HG03280 (cell line): ENCODE results near the gene MT1B.

ENCODE experiments used
- ATAC-seq: cut with Tn5 transposase; IDR thresholded peaks from one replicate; pipeline ENCODE4 v1.9.1; 2021; ENCODE audit warnings: mild to moderate bottlenecking, moderate library complexity; ENCODE audit not compliant: unreplicated experiment

MT1B gene

GRCh38 chr16:56636616-56637413, 14.9 kb upstream of the MT1B start:
- no peak for ATAC-seq

GRCh38 chr16:56637814-56638750, 13.6 kb upstream of the MT1B start, which contains the start of gene MT1A:
MT1A (plus strand) TSS chr16:56638666; CDS start chr16:56638739, 73 bp downstream.
- no peak for ATAC-seq

DNA sequence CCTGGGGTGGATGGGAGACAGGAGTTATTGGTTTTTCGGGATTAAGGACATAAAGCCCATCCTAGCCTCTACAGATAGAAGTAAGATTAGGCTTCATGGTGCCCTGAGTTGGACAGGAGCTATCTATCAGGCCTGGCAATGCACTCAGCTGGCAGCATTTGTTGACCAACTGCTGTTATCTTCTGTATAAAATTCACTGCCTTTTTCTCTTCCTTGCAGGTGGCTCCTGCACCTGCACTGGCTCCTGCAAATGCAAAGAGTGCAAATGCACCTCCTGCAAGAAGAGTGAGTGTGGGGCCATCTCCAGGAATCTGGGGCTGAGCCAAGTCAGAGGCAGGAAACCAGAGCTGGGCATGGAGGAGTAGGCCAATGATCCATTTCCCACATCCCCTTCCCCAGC, 12.6 kb upstream of the MT1B start:
- ATAC-seq = no peak

DNA sequence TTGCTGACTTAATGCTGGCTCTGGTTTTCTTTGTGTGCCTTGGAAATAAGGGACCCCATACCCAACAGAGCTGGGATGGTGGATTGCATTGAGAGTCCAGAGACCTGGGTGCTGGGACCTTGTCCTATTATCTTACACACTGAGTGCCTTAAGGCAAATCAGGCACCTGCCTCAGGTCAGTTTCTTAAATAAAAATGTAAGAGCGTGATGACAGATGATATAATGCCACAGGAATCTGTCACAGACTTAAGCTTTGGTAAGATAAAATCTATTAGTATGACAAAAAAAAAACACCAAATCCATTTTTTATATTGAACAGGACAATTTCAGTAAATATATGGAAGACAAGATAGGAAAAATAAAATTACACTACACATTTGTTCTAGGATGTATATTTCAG, 11.6 kb upstream of the MT1B start:
- no peak for ATAC-seq

DNA sequence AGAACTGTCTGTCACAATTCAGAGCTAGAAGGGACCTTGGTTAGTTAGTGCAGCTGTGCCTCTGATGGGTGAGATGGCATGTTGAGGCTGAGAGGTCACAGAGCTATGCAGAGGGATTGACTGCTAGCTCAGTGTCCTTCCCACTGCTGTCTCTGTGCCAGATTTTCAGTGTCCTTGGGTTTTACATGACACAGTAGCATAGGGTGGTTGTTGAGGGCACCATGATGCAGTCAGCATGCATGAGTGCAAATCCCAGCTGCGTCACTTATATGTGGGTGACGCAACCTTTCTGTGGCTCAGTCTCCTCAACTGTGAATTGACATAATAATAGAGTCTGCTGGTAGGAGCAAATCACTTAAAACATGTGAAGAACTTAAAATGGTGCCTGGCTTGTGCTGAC, 10.5 kb upstream of the MT1B start:
- no peak for ATAC-seq

- no peak for ATAC-seq
These were observed 8.5 kb upstream of the MT1B start for GRCh38 chr16:56643080-56643778.

- no peak for ATAC-seq
These were observed 7.9 kb upstream of the MT1B start for GRCh38 chr16:56643833-56644232.

DNA sequence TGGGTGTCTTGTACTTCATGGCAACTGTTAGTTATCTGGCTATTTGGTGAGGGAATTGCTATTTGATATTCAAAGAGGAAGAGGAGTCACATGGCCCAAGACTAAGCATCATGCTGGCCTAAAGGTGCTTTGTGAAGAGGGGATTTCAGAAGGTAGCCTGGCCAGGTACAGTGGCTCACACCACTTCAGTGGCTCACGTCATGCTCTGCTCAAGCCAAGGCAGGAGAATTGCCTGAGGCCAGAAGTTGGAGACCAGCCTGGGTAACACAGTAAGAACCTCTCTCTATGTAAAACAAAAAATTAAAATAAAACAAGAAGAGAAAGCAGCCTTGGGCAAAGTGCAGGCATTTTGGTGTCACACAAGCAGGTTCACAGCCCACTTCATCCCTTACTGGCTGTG, 6.4 kb upstream of the MT1B start:
- ATAC-seq = no peak

GRCh38 chr16:56645838-56646237, 5.8 kb upstream of the MT1B start:
- no peak for ATAC-seq

GRCh38 chr16:56647641-56648431, 3.9 kb upstream of the MT1B start:
- ATAC-seq = no peak

DNA sequence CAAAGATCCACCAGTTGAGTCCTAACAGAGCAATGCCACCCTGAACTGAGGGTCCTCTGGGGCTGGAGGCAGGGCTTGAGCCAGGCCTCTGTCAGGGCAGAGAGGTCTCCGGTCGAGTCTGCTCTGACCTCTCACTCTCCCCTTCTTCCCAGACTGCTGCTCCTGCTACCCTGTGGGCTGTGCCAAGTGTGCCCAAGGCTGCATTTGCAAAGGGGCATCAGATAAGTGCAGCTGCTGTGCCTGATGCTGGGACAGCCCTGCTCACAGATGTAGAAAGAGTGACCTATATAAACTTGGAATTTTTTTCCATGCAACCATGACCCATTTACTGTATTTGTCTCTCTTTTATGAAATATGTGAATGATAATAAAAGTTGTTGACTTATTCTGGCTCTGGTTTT, 2.4 kb upstream of the MT1B start:
- ATAC-seq = no peak

DNA sequence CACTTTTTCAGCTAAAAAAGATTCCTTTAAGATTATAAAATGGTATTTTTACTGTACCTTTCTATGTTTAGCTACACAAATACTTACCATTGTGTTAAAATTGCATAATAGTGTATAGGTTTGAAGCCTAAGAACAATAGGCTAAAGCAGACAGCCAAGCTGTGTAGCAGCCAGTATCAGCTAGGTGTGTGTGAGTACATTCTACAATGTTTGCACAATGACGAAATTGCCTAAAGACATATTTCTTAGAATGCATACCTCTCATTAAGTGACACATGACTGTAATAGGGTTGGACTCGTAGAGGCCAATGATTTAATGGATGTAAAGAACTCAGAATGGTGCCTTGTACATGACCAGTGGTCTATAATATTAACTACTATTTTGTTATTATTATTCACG, 1.9 kb upstream of the MT1B start:
- ATAC-seq = no peak

DNA sequence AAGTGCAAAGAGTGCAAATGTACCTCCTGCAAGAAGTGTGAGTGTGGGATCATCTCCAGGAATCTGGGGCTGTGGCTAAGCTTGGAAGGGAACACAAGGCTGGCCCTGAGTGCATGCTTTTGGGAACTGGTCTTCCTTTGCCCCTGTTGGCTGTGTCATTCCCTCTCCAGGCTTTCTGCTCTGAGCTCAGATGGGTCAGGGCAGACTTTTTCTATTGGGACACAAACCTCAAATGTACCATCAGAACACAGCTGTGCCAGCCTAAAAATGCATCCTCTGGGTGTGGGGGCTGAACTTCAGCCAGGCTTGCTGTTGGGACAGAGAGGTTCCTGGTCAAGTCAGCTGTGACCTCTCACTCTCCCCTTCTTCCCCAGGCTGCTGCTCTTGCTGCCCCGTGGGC, 914 bp downstream of the MT1B start:
- ATAC-seq = no peak

GRCh38 chr16:56653218-56653617, 1.5 kb downstream of the MT1B start:
- ATAC-seq = no peak

DNA sequence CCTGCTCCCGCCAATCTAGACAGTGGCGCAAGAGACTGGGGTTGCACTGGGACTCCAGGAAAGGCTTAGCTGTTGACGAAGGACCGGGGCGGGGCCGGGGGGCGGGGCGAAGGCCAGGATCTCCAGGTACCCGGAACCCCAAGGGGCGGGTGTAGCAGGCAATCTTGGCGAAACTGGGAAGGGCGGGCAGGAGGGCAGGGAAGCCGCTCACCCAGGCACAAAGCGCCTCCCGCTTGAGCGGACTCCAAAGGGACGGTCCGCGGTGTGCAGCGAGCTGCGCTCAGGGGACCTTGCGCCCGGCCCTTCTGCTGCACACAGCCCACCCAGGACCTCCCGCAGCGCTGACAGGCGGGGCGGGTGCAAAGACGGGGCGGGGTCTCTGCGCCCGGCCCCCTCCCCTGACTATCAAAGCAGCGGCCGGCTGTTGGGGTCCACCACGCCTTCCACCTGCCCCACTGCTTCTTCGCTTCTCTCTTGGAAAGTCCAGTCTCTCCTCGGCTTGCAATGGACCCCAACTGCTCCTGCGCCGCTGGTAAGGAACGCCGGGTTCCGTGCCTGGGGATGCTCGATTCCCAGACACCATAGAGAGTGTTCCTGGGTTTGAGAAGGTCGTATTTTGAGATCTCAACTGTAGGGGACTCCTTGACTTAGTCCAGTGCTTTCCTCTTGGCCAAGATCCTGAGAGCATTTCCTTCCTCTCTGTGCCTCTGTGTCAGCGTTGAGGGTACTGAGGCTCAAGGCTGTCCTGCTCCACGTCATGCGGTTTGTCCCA, 6.1 kb downstream of the MT1B start, which contains the start of gene MT1F:
MT1F (plus strand) TSS at position 405 of the 772 bp plus-strand sequence; CDS start at position 505, 100 bp downstream.
- no peak for ATAC-seq

DNA sequence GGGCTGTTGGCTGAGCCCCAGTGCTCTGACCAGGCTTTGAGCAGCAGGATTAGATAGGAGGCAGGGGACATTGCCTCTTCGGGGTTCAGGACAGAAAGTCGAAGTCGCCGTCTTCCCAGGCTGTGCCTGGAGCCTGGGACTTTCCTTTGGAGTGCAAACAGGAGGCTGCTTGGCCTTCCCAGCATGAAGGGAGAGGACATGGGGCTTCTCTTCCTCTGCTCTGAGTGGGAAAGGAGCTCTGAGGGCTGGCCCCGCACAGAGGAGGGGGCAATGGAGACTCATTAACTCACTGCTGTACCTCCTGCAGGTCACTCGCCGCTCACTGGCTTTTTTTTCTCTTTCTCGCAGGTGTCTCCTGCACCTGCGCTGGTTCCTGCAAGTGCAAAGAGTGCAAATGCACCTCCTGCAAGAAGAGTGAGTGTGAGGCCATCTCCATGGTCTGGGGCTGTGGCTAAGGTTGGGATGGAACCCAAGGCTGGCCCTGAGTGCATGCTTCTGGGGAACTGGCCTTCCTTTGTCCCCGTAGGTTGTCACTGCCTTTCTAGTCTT, 6.7 kb downstream of the MT1B start:
- ATAC-seq = no peak

- no peak for ATAC-seq
These were observed 11.0 kb downstream of the MT1B start for GRCh38 chr16:56662357-56663354.

- ATAC-seq = no peak
These were observed 12.8 kb downstream of the MT1B start for GRCh38 chr16:56664506-56664905.
